C4-2B (cell line): Measurements from ENCODE around the gene RRP8.

ENCODE experiments used
- H3K27ac ChIP-seq: fragments of 450-650 bp; 2 replicates; pipeline ENCODE4 v1.5.1; 2017
- ZFX ChIP-seq: fragments of 450-650 bp; IDR thresholded peaks from 2 replicates; pipeline ENCODE4 v1.6.1; 2017
- TF ChIP-seq, protein P1 (sequence below): fragments of 450-650 bp; conservative IDR thresholded peaks from 2 replicates; pipeline ENCODE4 v1.5.1; 2017; ENCODE audit warnings: mild to moderate bottlenecking

Gene RRP8

DNA sequence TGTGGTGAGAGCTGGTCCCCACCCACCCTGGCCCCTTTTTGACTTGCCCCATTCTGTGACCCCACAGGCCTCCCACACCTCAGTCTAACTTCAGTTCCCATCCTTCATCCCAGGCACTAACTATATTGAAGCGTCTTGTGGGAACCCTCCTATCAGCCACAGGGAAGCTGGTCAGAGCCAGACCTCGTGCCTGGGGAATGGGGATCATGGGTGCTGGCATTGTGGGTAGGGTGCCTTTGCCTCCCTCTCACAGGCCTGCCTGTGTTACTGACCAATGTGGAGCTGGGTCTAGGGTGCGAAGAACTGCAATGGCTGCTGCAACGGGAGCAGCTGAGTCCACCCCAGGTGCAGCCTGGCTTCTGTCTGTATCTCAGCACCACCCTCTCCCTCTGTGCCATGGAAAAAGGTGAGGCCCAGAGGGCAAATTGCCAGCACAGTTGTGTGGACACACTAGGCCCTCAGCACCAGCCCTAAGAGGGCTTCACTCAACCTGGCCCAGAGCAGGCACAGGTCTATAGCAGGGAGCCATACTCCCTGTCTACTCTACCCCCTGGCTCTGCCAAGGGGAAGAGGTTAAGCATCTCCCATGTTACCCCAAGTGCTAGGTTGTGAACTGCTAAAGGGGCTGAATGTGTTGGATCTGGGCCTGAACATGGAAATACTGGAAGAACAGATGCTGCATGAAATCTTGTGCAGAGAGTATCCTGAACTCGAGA is 37.3 kb downstream of the RRP8 start:
- no peak for TF ChIP-seq ZFX
- TF ChIP-seq, protein P1, sequence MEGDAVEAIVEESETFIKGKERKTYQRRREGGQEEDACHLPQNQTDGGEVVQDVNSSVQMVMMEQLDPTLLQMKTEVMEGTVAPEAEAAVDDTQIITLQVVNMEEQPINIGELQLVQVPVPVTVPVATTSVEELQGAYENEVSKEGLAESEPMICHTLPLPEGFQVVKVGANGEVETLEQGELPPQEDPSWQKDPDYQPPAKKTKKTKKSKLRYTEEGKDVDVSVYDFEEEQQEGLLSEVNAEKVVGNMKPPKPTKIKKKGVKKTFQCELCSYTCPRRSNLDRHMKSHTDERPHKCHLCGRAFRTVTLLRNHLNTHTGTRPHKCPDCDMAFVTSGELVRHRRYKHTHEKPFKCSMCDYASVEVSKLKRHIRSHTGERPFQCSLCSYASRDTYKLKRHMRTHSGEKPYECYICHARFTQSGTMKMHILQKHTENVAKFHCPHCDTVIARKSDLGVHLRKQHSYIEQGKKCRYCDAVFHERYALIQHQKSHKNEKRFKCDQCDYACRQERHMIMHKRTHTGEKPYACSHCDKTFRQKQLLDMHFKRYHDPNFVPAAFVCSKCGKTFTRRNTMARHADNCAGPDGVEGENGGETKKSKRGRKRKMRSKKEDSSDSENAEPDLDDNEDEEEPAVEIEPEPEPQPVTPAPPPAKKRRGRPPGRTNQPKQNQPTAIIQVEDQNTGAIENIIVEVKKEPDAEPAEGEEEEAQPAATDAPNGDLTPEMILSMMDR, result no peak
- peak overlapping the region; percentile 93 for H3K27ac ChIP-seq

DNA sequence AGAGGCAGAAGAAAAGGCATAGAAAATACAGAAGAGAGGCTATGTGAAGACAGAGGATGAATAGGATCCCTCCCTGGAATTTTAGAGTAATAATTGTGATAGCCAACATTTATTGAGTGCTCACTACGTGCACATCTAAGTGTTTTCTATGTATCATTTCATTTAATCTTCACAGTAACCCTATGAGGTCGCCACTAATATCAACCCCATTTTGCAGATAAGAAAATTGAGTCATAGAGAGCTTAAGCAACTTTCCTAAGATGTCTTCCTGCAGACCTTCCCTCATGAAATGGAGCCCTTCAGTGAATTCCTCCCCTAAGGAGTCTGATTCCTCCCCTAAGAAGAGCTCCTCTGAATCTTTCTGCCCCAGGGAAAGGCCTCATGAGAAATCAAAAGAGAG is 38.1 kb downstream of the RRP8 start:
- TF ChIP-seq, protein P1, result no peak
- TF ChIP-seq ZFX, result no peak
- H3K27ac ChIP-seq, result no peak overlapping the region

DNA sequence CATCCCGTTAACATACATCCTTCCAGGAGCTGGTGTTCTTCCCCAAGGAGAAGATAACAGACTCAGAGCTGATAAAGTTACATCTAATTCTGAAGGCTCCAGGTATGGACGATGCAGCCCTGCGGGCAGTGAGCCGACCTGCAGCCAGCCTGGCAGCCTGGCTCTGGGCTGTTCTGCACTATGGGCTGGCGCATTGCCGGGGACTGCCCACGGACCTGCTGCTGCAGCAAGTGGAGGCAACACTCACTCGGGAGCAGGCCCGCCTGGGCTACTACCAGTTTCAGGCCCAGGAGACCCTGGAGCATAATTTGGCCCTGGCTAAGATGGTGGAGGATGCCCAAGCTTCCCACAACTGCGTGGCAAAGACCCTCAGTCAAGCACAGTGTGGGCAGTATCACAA is 39.7 kb downstream of the RRP8 start:
- H3K27ac ChIP-seq, result no peak overlapping the region
- TF ChIP-seq, protein P1, result no peak
- no peak for TF ChIP-seq ZFX

DNA sequence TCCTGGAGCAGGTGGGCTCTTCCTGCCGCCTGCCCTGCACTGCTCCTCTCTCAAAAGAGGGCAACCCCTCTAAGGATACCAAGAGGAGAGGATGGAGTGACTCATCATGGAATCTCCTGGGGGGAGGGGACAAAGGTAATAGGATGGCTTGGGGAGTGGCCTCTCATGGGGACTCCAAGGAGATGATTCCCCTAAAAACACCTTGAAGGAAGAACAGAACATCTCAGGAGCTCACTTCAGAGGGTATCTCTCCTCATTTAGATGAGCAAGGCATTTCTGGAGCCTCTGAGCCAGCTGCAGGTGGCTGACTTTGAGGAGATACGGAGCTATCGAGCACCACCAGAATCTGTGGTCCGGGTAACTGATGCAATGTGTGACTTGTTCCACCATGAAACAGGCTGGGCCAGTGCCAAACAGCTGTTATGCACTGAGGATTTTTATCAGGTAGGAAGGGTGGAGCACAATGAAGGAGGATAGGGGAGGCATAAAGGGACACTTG is 40.2 kb downstream of the RRP8 start:
- H3K27ac ChIP-seq, result no peak overlapping the region
- TF ChIP-seq, protein P1, result no peak

DNA sequence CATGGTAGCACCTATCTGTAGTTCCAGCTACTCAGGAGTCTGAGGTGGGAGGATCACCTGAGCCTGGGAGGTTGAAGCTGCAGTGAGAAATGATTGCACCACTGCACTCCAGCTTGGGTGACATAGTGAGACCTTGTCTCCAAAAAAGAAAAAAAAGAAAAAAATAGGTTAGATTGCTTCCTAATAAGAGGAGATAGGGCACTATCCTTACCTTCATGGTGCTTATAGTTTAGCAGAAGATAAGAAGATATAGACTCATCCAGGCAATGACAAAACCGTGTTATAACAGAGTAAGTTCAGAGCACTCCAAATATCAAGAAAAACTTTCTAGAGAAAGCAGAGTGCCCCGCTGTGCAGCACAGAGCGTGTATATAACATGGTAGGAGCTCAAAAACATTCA is 42.1 kb downstream of the RRP8 start:
- H3K27ac ChIP-seq, result no peak overlapping the region
- TF ChIP-seq, protein P1, result no peak
- TF ChIP-seq ZFX, result no peak

DNA sequence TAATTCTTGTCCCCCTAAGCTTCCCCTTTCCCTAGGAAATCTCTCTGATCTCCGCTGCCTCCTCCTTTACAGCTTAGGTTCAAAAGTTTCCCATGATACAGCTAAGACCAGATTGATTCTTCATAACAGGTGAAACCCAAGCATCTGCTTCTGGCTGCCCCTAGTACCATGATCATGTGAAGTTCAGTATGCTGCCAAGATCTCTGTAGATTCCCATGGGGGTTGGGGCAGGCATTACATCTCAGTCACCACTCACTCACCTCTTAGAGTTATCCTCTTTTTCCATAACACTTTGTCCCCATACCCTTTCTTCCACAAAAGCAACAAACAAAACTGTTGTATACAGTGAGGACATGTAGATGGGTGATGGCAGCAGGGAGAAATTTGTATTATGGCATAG is 44.0 kb downstream of the RRP8 start:
- TF ChIP-seq, protein P1, result no peak
- TF ChIP-seq ZFX, result no peak
- no peak overlapping the region for H3K27ac ChIP-seq

DNA sequence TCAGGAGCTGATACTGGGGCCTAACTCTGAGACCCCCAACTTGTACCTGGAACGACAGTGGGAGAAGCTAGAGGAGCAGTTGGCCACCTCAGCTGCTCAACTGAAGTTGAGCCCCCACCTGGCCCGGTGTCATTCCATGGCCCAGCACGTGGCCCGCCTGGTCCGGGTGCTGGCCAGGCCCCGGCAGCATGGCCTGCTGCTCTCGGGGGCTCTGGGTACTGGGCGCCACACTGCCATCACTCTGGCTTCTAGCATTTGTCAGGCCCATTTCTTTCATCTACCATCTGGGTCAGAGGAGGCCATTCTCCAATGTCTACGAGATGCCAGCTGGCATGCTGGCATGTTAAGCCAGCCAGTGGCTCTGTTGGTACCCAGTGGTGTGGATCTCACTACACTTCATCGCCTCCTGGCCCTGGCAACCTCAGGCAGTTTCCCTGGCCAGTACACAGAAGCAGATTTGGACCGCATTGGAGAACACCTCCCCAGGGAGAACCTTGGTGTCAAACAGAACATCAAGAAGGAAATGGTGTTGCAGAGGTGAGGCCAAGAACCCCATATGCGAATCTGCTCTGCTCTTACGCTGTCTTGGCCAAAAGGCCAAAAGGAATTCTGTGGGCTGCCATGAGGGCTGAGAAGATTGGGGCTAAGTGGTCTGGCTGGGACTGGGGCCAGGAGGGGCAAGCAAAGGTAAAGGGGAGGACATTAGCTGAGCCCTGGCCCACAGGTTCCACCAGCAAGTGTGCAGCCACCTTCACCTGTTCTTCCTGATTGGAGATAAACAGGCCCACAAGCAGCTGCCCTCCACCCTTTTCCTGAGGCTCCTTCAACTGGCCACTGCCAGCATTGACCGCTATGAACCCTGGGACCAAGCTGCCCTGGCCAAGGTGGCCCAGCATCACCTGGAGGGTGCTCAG is 45.4 kb downstream of the RRP8 start:
- no peak for TF ChIP-seq ZFX
- TF ChIP-seq, protein P1, result no peak
- H3K27ac ChIP-seq, result no peak overlapping the region
